ENCODE measurements around the gene GRXCR2.
A peak's percentile ranks its signal among the peaks of the same experiment; 100 is the strongest.

Gene GRXCR2

GRCh38 chr5:145912594-145912993 lies 39.8 kb upstream of the GRXCR2 start:
- no peak for TF ChIP-seq CTCF (IDR thresholded peaks at IDR 0.05; ENCODE audit: poor library complexity, severe bottlenecking)
- no peaks in the 10 kb centered on the region for H3K27me3 ChIP-seq (ENCODE audit: insufficient read depth, poor library complexity, severe bottlenecking)
- ATAC-seq (ENCODE audit: low read depth) (no peak), DNase-seq (ENCODE audit: low spot score) (no peak)
- H3K27ac ChIP-seq (ENCODE audit: poor library complexity, severe bottlenecking) = no peak overlapping the region
- H3K36me3 ChIP-seq (ENCODE audit: low read depth) = no peaks in the 10 kb centered on the region
- H3K4me3 ChIP-seq (ENCODE audit: severe bottlenecking) = no peak overlapping the region
- no peaks in the 10 kb centered on the region for H3K9me3 ChIP-seq (ENCODE audit: severe bottlenecking)
- no peaks in the 10 kb centered on the region for H3K4me1 ChIP-seq (ENCODE audit: insufficient read depth, poor library complexity, severe bottlenecking)

- ATAC-seq (ENCODE audit: low read depth) (no peak), DNase-seq (ENCODE audit: low spot score) (no peak)
- no peaks in the 10 kb centered on the region for H3K9me3 ChIP-seq (ENCODE audit: severe bottlenecking)
- TF ChIP-seq CTCF (IDR thresholded peaks at IDR 0.05; ENCODE audit: poor library complexity, severe bottlenecking) = no peak
- H3K27ac ChIP-seq (ENCODE audit: poor library complexity, severe bottlenecking) = no peak overlapping the region
- no peaks in the 10 kb centered on the region for H3K36me3 ChIP-seq (ENCODE audit: low read depth)
- no peak overlapping the region for H3K4me3 ChIP-seq (ENCODE audit: severe bottlenecking)
- no peaks in the 10 kb centered on the region for H3K27me3 ChIP-seq (ENCODE audit: insufficient read depth, poor library complexity, severe bottlenecking)
- no peaks in the 10 kb centered on the region for H3K4me1 ChIP-seq (ENCODE audit: insufficient read depth, poor library complexity, severe bottlenecking)
These were observed 39.2 kb upstream of the GRXCR2 start for GRCh38 chr5:145912019-145912418.

- DNase-seq (ENCODE audit: low spot score) = no peak
- no peak for TF ChIP-seq CTCF (IDR thresholded peaks at IDR 0.05; ENCODE audit: poor library complexity, severe bottlenecking)
- no peaks in the 10 kb centered on the region for H3K36me3 ChIP-seq (ENCODE audit: low read depth)
- no peak overlapping the region for H3K4me3 ChIP-seq (ENCODE audit: severe bottlenecking)
- H3K27me3 ChIP-seq (ENCODE audit: insufficient read depth, poor library complexity, severe bottlenecking) = no peaks in the 10 kb centered on the region
- no peak overlapping the region for H3K27ac ChIP-seq (ENCODE audit: poor library complexity, severe bottlenecking)
- H3K9me3 ChIP-seq (ENCODE audit: severe bottlenecking) = no peaks in the 10 kb centered on the region
- H3K4me1 ChIP-seq (ENCODE audit: insufficient read depth, poor library complexity, severe bottlenecking) = no peaks in the 10 kb centered on the region
- ATAC-seq (ENCODE audit: low read depth) = no peak
These were observed 38.4 kb upstream of the GRXCR2 start for GRCh38 chr5:145911164-145911563.

GRCh38 chr5:145908206-145908960 lies 35.6 kb upstream of the GRXCR2 start:
- no peaks in the 10 kb centered on the region for H3K4me1 ChIP-seq (ENCODE audit: insufficient read depth, poor library complexity, severe bottlenecking)
- DNase-seq (ENCODE audit: low spot score) (no peak), ATAC-seq (ENCODE audit: low read depth) (peak; percentile 66; the same call in 2 of the 3 replicates)
- no peaks in the 10 kb centered on the region for H3K9me3 ChIP-seq (ENCODE audit: severe bottlenecking)
- no peaks in the 10 kb centered on the region for H3K36me3 ChIP-seq (ENCODE audit: low read depth)
- peak; percentile 68 for TF ChIP-seq CTCF (IDR thresholded peaks at IDR 0.05; ENCODE audit: poor library complexity, severe bottlenecking)
- no peaks in the 10 kb centered on the region for H3K27me3 ChIP-seq (ENCODE audit: insufficient read depth, poor library complexity, severe bottlenecking)
- no peak overlapping the region for H3K27ac ChIP-seq (ENCODE audit: poor library complexity, severe bottlenecking)
- no peak overlapping the region for H3K4me3 ChIP-seq (ENCODE audit: severe bottlenecking)

- Histone ChIP-seq H3K36me3 (ENCODE audit: low read depth) (no peaks in the 10 kb centered on the region), H3K27ac (ENCODE audit: poor library complexity, severe bottlenecking) (no peak overlapping the region), H3K4me1 (ENCODE audit: insufficient read depth, poor library complexity, severe bottlenecking) (no peaks in the 10 kb centered on the region), H3K4me3 (ENCODE audit: severe bottlenecking) (no peak overlapping the region), H3K9me3 (ENCODE audit: severe bottlenecking) (no peaks in the 10 kb centered on the region), H3K27me3 (ENCODE audit: insufficient read depth, poor library complexity, severe bottlenecking) (no peaks in the 10 kb centered on the region)
- no peak for TF ChIP-seq CTCF (IDR thresholded peaks at IDR 0.05; ENCODE audit: poor library complexity, severe bottlenecking)
- DNase-seq (ENCODE audit: low spot score) (no peak), ATAC-seq (ENCODE audit: low read depth) (no peak)
These were observed 33.6 kb upstream of the GRXCR2 start for GRCh38 chr5:145906401-145906800.

All from RWPE2 (cell line).